NCI-H2081 treated with DMSO at 0.1 percent for 48 hours (cell line): ENCODE measurements around the gene FAM50A.
A peak's percentile ranks its signal among the peaks of the same experiment; 100 is the strongest.

ENCODE experiments used
- DNase-seq: peaks from one replicate; lab custom pipeline; 2025; lab: John Stamatoyannopoulos, UW

The FAM50A gene

GRCh38 chrX:154465601-154466000 is 21.7 kb downstream of the FAM50A start:
- no peak for DNase-seq

- DNase-seq, result no peak
Measured at GRCh38 chrX:154466036-154466435, 22.1 kb downstream of the FAM50A start.

- no peak for DNase-seq
Measured at GRCh38 chrX:154466907-154467306, 23.0 kb downstream of the FAM50A start.

- no peak for DNase-seq
Measured at GRCh38 chrX:154467556-154467955, 23.6 kb downstream of the FAM50A start.

GRCh38 chrX:154468217-154468616 is 24.3 kb downstream of the FAM50A start:
- no peak for DNase-seq

- DNase-seq, result no peak
Measured at GRCh38 chrX:154469114-154469513, 25.2 kb downstream of the FAM50A start.

- DNase-seq, result no peak
Measured at GRCh38 chrX:154469880-154470279, 25.9 kb downstream of the FAM50A start.

GRCh38 chrX:154470434-154470833 is 26.5 kb downstream of the FAM50A start:
- no peak for DNase-seq

- no peak for DNase-seq
Measured at GRCh38 chrX:154470914-154471568, 27.1 kb downstream of the FAM50A start.

- no peak for DNase-seq
Measured at GRCh38 chrX:154471839-154472684, 28.1 kb downstream of the FAM50A start.

- DNase-seq, result no peak
Measured at GRCh38 chrX:154472685-154473632, 29.0 kb downstream of the FAM50A start.

GRCh38 chrX:154473683-154474082 is 29.7 kb downstream of the FAM50A start:
- DNase-seq, result no peak

GRCh38 chrX:154476821-154477220 is 32.9 kb downstream of the FAM50A start:
- DNase-seq, result no peak

GRCh38 chrX:154477891-154478477 is 34.0 kb downstream of the FAM50A start:
- no peak for DNase-seq

- DNase-seq, result peak; percentile 5
Measured at GRCh38 chrX:154478728-154479622, 35.0 kb downstream of the FAM50A start, which contains the start of gene LAGE3. Gene LAGE3 (minus strand): TSS chrX:154479281. CDS start chrX:154478915, 366 bp downstream.

- DNase-seq, result no peak
Measured at GRCh38 chrX:154481195-154481594, 37.3 kb downstream of the FAM50A start.

GRCh38 chrX:154481911-154482601 is 38.1 kb downstream of the FAM50A start:
- DNase-seq, result no peak

GRCh38 chrX:154482786-154483185 is 38.8 kb downstream of the FAM50A start:
- no peak for DNase-seq

GRCh38 chrX:154483325-154483724 is 39.4 kb downstream of the FAM50A start:
- no peak for DNase-seq
